GM23338 (cell line): ENCODE data around the gene CTNNA1.

Source experiments
- TF ChIP-seq, protein P1 (sequence below): IDR thresholded peaks from one replicate; pipeline ENCODE4 v1.6.1; 2018; ENCODE audit warnings: antibody characterized with exemption; ENCODE audit not compliant: unreplicated experiment
- TF ChIP-seq, protein P2 (sequence below), 2 experiments: fragments of 200-600 bp in 1 of 2; sonication (generic) in 1 of 2; conservative IDR thresholded peaks; 2 replicates each; pipeline versions ENCODE4 v1.5.1 to v1.6.1; 2016 to 2017; ENCODE audit warnings: antibody characterized with exemption in 2 of 2, low read depth in 2 of 2, mild to moderate bottlenecking in 2 of 2, moderate library complexity in 1 of 2

DNA sequence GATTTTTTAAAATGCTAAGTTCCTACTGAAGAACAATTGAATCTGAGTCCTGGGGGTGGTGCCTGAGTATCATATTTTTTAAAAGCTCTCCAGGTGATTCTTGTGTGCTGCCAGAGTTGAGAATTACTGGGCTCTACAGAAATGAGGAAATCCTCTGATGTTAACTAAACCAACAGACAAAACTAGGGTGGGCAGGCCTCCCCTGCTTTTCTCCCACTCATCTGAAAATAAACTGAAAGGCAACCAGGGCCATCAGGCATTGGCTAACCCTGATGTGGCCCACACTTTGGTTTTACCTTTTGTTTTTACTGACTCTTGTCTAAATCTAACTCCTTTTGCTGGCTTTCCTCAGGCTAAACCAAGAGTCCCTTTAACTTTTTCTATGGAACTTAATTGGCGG is 13.3 kb upstream of the CTNNA1 start:
- TF ChIP-seq, protein P1, sequence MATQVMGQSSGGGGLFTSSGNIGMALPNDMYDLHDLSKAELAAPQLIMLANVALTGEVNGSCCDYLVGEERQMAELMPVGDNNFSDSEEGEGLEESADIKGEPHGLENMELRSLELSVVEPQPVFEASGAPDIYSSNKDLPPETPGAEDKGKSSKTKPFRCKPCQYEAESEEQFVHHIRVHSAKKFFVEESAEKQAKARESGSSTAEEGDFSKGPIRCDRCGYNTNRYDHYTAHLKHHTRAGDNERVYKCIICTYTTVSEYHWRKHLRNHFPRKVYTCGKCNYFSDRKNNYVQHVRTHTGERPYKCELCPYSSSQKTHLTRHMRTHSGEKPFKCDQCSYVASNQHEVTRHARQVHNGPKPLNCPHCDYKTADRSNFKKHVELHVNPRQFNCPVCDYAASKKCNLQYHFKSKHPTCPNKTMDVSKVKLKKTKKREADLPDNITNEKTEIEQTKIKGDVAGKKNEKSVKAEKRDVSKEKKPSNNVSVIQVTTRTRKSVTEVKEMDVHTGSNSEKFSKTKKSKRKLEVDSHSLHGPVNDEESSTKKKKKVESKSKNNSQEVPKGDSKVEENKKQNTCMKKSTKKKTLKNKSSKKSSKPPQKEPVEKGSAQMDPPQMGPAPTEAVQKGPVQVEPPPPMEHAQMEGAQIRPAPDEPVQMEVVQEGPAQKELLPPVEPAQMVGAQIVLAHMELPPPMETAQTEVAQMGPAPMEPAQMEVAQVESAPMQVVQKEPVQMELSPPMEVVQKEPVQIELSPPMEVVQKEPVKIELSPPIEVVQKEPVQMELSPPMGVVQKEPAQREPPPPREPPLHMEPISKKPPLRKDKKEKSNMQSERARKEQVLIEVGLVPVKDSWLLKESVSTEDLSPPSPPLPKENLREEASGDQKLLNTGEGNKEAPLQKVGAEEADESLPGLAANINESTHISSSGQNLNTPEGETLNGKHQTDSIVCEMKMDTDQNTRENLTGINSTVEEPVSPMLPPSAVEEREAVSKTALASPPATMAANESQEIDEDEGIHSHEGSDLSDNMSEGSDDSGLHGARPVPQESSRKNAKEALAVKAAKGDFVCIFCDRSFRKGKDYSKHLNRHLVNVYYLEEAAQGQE, result no peak
- TF ChIP-seq, protein P2, sequence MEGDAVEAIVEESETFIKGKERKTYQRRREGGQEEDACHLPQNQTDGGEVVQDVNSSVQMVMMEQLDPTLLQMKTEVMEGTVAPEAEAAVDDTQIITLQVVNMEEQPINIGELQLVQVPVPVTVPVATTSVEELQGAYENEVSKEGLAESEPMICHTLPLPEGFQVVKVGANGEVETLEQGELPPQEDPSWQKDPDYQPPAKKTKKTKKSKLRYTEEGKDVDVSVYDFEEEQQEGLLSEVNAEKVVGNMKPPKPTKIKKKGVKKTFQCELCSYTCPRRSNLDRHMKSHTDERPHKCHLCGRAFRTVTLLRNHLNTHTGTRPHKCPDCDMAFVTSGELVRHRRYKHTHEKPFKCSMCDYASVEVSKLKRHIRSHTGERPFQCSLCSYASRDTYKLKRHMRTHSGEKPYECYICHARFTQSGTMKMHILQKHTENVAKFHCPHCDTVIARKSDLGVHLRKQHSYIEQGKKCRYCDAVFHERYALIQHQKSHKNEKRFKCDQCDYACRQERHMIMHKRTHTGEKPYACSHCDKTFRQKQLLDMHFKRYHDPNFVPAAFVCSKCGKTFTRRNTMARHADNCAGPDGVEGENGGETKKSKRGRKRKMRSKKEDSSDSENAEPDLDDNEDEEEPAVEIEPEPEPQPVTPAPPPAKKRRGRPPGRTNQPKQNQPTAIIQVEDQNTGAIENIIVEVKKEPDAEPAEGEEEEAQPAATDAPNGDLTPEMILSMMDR (conservative IDR thresholded peaks at IDR 0.05; ENCODE audit: low read depth in 2 of 2), result no peak
